Endothelial cell of umbilical vein (primary cell): ENCODE results near the gene CCDC85C. TPM values are rescaled to one million over a fixed set of nuclear protein-coding genes. Genes with fewer than 3 reads are reported as not detected.

Source experiments
- BruUV-seq: library from RNA; stranded (reverse); fragments of 400-500 nt; replicated peaks from 2 replicates; lab custom pipeline; 2021; lab: Mats Ljungman, UMichigan
- CTCF ChIA-PET: fragments of 300-600, 350-600 bp; sonication (Branson Sonifier 250); formaldehyde crosslinking; loops from one replicate; lab custom pipeline; 2021; ENCODE audit warnings: antibody characterized with exemption, inconsistent platforms; lab: Charles Lee
- POLR2A ChIA-PET: fragments of 300-600, 350-600 bp; sonication (Branson Sonifier 250); formaldehyde crosslinking; loops from one replicate; lab custom pipeline; 2021; ENCODE audit warnings: antibody characterized with exemption, inconsistent platforms; lab: Charles Lee
- DNase-seq: peaks from one replicate; pipeline ENCODE4 v3.0.0-alpha.2; 2011; ENCODE audit warnings: low read depth, low spot score
- FAIRE-seq: peaks from 2 replicates; lab custom pipeline; 2011; peaks lifted over from hg19 to GRCh38; lab: Jason Lieb, UNC
- H2AFZ ChIP-seq: 2 replicates; pipeline ENCODE4 v1.6.0; 2012; ENCODE audit warnings: low read depth, low read length, control low read depth, inconsistent platforms
- H3K27ac ChIP-seq: 2 replicates; pipeline ENCODE4 v1.5.1; 2011; ENCODE audit warnings: low read depth, mild to moderate bottlenecking, control low read depth, low read length, moderate library complexity; ENCODE audit not compliant: insufficient read depth
- H3K27me3 ChIP-seq, 2 experiments: 2 replicates each; pipeline versions ENCODE4 v1.6.0 to v1.6.1; 2011; ENCODE audit warnings: low read length in 2 of 2, mixed read lengths in 1 of 2; ENCODE audit not compliant: control insufficient read depth in 2 of 2, insufficient read depth in 2 of 2
- H3K36me3 ChIP-seq, 2 experiments: 2 replicates in 1 of 2; 3 replicates in 1 of 2; pipeline ENCODE4 v1.5.1; 2011; ENCODE audit warnings: low read length in 2 of 2, mild to moderate bottlenecking in 1 of 2, moderate library complexity in 1 of 2; ENCODE audit not compliant: control insufficient read depth in 2 of 2, insufficient read depth in 2 of 2; ENCODE audit errors: extremely low read depth in 1 of 2
- H3K4me1 ChIP-seq: 3 replicates; pipeline ENCODE4 v1.5.1; 2011; ENCODE audit warnings: mild to moderate bottlenecking, low read length; ENCODE audit not compliant: control insufficient read depth, insufficient read depth; ENCODE audit errors: extremely low read depth
- H3K4me2 ChIP-seq: 2 replicates; pipeline ENCODE4 v1.6.1; 2011; ENCODE audit warnings: low read length, control low read depth, mixed read lengths; ENCODE audit not compliant: insufficient read depth
- H3K4me3 ChIP-seq, 3 experiments: fragments of 200-600 bp in 1 of 3; sonication (generic), shearing (Covaris generic) in 1 of 3; replicated peaks in 1 of 3; 2 replicates each; pipeline ENCODE4 v1.5.1; 2011 to 2016; ENCODE audit warnings: control low read depth in 3 of 3, low read length in 3 of 3, mild to moderate bottlenecking in 2 of 3, inconsistent platforms in 1 of 3, low read depth in 1 of 3, moderate library complexity in 1 of 3; ENCODE audit not compliant: insufficient read depth in 1 of 3
- H3K79me2 ChIP-seq: 2 replicates; pipeline ENCODE4 v1.6.0; 2012; ENCODE audit warnings: low read length, inconsistent platforms; ENCODE audit not compliant: control insufficient read depth, insufficient read depth
- H3K9ac ChIP-seq: replicated peaks from 2 replicates; pipeline ENCODE3; 2011; ENCODE audit warnings: low read length, control low read depth; ENCODE audit not compliant: insufficient read depth; ENCODE audit errors: extremely low read depth
- H3K9me1 ChIP-seq: replicated peaks from 3 replicates; pipeline ENCODE4 v1.6.0; 2011; ENCODE audit warnings: mild to moderate bottlenecking, low read length; ENCODE audit not compliant: control insufficient read depth, insufficient read depth; ENCODE audit errors: extremely low read depth
- H3K9me3 ChIP-seq: replicated peaks from 2 replicates; pipeline ENCODE4 v1.5.1; 2012; ENCODE audit warnings: low read length, inconsistent platforms; ENCODE audit not compliant: control insufficient read depth, insufficient read depth
- H4K20me1 ChIP-seq: replicated peaks from 2 replicates; pipeline ENCODE3; 2011; ENCODE audit warnings: mild to moderate bottlenecking, low read length; ENCODE audit not compliant: control insufficient read depth, insufficient read depth; ENCODE audit errors: extremely low read depth
- CTCF ChIP-seq, 2 donors: IDR thresholded peaks; 1 replicate in 1 of 2; 2 replicates in 1 of 2; pipeline ENCODE4 v1.5.1; 2011; ENCODE audit warnings: low read length in 2 of 2, mild to moderate bottlenecking in 2 of 2, moderate library complexity in 2 of 2, control low read depth in 1 of 2, inconsistent platforms in 1 of 2, low read depth in 1 of 2; ENCODE audit not compliant: insufficient read depth in 1 of 2; ENCODE audit errors: extremely low read depth in 1 of 2
- EZH2 ChIP-seq: IDR thresholded peaks from 2 replicates; pipeline ENCODE4 v1.6.1; 2012; ENCODE audit warnings: borderline replicate concordance, low read depth, mild to moderate bottlenecking, moderate library complexity, low read length, inconsistent platforms; ENCODE audit not compliant: severe bottlenecking
- FOS ChIP-seq: IDR thresholded peaks from 2 replicates; pipeline ENCODE4 v1.6.1; 2011; ENCODE audit warnings: mild to moderate bottlenecking, low read length, moderate library complexity, borderline replicate concordance; ENCODE audit not compliant: insufficient read depth
- GATA2 ChIP-seq: IDR thresholded peaks from 2 replicates; pipeline ENCODE4 v1.7.0; 2011; ENCODE audit warnings: low read depth, mild to moderate bottlenecking, moderate library complexity, mixed read lengths, low read length; ENCODE audit not compliant: insufficient read length, insufficient read depth
- JUN ChIP-seq: IDR thresholded peaks from 2 replicates; pipeline ENCODE4 v1.6.1; 2011; ENCODE audit warnings: borderline replicate concordance, low read depth; ENCODE audit not compliant: insufficient read length, insufficient read depth
- MAX ChIP-seq: IDR thresholded peaks from 2 replicates; pipeline ENCODE4 v1.6.1; 2011; ENCODE audit not compliant: insufficient read depth, insufficient read length
- MYC ChIP-seq: IDR thresholded peaks from one replicate; pipeline ENCODE4 v1.6.1; 2011; ENCODE audit warnings: mild to moderate bottlenecking, low read depth, low read length
- POLR2A ChIP-seq: IDR thresholded peaks from 2 replicates; pipeline ENCODE4 v1.6.1; 2012; ENCODE audit warnings: low read depth, mild to moderate bottlenecking, control low read depth, low read length
- POLR2AphosphoS5 ChIP-seq: IDR thresholded peaks from 2 replicates; pipeline ENCODE4 v1.6.1; 2012; ENCODE audit warnings: low read depth, mild to moderate bottlenecking, control low read depth, low read length, moderate library complexity; ENCODE audit not compliant: insufficient read depth
- dilution Hi-C: fragments of 300-500 bp; cut with MboI; formaldehyde crosslinking; loops from one replicate; pipeline ENCODE4 v1.15.0; 2019; ENCODE audit warnings: low sequenced_read_pairs; ENCODE audit not compliant: extremely low pct_ligation_motif_present
- intact Hi-C: fragments of 100-400 bp; cut with micrococcal nuclease; formaldehyde crosslinking; loops from one replicate; pipeline ENCODE4 v1.10.0; 2022
- polyA plus RNA-seq, 4 experiments: library from polyadenylated mRNA; depleted of rRNA in 3 of 4; stranded (reverse) in 3 of 4; unstranded in 1 of 4; fragments of >200 nt; gene quantifications; 2 replicates each; pipeline versions ENCODE4 v1.2.1 to v1.2.3, GENCODE V29; 2011 to 2012; ENCODE audit warnings: missing spikeins in 1 of 4
- total RNA-seq: library from RNA; stranded (reverse); gene quantifications from 2 replicates; pipeline ENCODE4 v1.2.3, GENCODE V29; 2021

Gene CCDC85C
- total and polyA plus RNA-seq, 2 donors (not counting 3 experiments of a cell fraction or from before 2014, with no cell fraction given), result 7.5 to 17.8 TPM

DNA sequence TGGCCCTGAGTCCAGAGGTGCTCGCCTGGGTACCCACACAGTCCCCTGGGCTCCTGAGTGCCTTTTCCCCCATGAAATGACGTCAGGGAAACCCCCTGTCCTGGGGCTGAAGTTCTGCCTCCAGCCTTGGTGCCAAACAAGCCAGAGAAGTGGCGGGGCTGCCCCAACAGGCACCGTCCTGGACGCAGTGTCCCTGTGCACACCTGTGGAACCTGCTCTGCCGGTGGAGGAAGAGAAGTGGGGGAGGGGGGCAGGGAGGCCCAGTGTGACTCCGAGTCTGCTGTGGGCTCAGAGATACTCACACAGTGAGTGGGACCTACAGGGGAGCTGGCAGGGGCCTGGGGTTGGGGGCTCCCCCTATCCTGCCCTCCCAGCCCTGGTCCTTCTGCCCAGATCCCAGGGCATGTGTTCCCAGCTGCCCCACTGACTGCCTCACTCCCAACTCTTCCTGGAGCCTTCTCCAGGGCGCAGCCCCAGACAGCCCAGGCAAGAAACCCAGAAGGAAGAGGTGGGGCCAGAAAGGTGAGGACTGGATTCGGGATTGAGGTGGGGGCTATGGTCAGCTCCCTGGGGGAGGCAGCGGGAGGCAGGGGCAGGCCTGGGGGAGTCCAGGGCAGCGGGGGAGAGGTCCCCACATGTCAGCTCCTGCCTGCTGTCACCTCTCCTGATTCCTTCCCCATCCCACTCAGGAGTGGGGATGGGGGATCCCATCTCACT, 24.7 kb downstream of the CCDC85C start:
- BruUV-seq, result no TSS peak
- H2AFZ ChIP-seq, result no peak overlapping the region
- POLR2A ChIA-PET, result no interaction called here
- H4K20me1 ChIP-seq, result no peaks in the 10 kb centered on the region
- H3K4me2 ChIP-seq, result no peak overlapping the region
- H3K79me2 ChIP-seq, result no peaks in the 10 kb centered on the region
- TF ChIP-seq GATA2, result no peak
- no peak for TF ChIP-seq CTCF (IDR thresholded peaks at IDR 0.05; ENCODE audit: extremely low read depth in 1 of 2, insufficient read depth in 1 of 2, low read depth in 1 of 2, low read length in 2 of 2)
- no peak for TF ChIP-seq POLR2AphosphoS5
- no peak for TF ChIP-seq JUN
- no peak for TF ChIP-seq POLR2A
- TF ChIP-seq FOS, result no peak
- TF ChIP-seq EZH2, result no peak
- TF ChIP-seq MYC, result no peak
- no peak for TF ChIP-seq MAX
- H3K36me3 ChIP-seq, result no peaks in the 10 kb centered on the region
- no peak overlapping the region for H3K4me3 ChIP-seq
- H3K27me3 ChIP-seq, result no peaks in the 10 kb centered on the region
- no peak overlapping the region for H3K9ac ChIP-seq
- intact Hi-C loops, result no loop called here
- DNase-seq (no peak), FAIRE-seq (no peak)
- no peaks in the 10 kb centered on the region for H3K9me1 ChIP-seq
- H3K4me1 ChIP-seq, result peaks cover 4% of the 10 kb centered on the region
- dilution Hi-C loops, result no loop called here
- H3K9me3 ChIP-seq, result no peaks in the 10 kb centered on the region
- CTCF ChIA-PET, result interaction anchor here (1.0 to 1.4 kb wide), 4 partner anchors 24 to 57 kb away, joined by 3 to 4 read pairs (median 4); no protein-coding TSS in a partner anchor
- H3K27ac ChIP-seq, result peak overlapping the region; percentile 23
